A172 (cell line): ENCODE measurements around the gene NR1D1. TPM values are rescaled to one million over a fixed set of nuclear protein-coding genes. Genes with fewer than 3 reads are reported as not detected.

Source experiments
- DNase-seq: peaks from one replicate; pipeline ENCODE4 v3.0.0-alpha.2; 2015; ENCODE audit warnings: low spot score
- total RNA-seq: library from RNA; depleted of rRNA; stranded (reverse); fragments of >200 nt; shearing (Covaris generic); gene quantifications from 2 replicates; pipeline ENCODE4 v1.2.3, GENCODE V29; 2014

Gene NR1D1
- total RNA-seq, 1 experiment from 2014 or later = 1.1 TPM

GRCh38 chr17:40111221-40112128 is 11.1 kb upstream of the NR1D1 start:
- DNase-seq = peak; percentile 96

DNA sequence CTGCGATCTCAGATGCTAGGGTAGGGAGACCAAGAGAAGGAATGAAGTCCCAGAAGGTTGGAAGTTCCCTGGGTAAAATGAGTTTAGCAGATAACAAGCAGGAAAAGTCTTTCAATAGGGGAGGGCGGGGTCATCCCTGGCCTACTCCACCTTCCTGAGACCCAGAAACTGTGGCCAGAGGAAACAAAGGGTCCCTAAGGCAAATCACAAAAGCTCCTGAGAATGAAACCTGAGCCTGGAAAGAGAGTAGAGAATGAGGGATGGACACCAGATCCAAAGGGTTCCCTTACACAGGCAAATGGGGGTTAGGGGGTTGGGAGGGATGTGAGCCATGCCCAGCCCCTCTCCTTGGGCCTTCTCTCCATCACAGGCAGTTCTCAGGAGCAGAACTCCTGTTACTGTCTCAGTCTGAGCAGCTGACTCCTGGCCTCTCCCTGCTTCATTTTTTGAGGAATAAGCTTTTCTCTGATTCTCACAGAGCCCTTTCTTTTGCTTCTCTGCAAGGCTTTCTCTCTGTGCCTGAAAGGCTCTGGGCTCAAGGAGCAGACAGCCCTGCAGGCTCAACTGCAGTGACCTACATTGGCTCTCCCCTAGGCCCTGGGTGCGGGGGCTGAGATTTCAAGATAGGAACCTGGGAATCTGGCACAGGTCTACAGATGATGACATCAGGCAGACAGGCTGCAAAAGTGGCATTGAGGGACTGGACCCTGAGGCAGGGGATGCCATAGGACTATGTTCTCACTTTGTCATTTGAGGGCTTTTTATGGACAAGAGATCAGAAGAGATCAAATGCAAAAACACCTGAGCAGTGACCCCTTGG is 9.8 kb upstream of the NR1D1 start:
- no peak for DNase-seq

- DNase-seq = no peak
Observed at GRCh38 chr17:40108970-40109824, 8.8 kb upstream of the NR1D1 start.

- DNase-seq = no peak
Observed at GRCh38 chr17:40107522-40108174, 7.3 kb upstream of the NR1D1 start.

- DNase-seq = no peak
Observed at GRCh38 chr17:40106760-40107521, 6.6 kb upstream of the NR1D1 start.

- no peak for DNase-seq
Observed at GRCh38 chr17:40105861-40106759, 5.7 kb upstream of the NR1D1 start.

DNA sequence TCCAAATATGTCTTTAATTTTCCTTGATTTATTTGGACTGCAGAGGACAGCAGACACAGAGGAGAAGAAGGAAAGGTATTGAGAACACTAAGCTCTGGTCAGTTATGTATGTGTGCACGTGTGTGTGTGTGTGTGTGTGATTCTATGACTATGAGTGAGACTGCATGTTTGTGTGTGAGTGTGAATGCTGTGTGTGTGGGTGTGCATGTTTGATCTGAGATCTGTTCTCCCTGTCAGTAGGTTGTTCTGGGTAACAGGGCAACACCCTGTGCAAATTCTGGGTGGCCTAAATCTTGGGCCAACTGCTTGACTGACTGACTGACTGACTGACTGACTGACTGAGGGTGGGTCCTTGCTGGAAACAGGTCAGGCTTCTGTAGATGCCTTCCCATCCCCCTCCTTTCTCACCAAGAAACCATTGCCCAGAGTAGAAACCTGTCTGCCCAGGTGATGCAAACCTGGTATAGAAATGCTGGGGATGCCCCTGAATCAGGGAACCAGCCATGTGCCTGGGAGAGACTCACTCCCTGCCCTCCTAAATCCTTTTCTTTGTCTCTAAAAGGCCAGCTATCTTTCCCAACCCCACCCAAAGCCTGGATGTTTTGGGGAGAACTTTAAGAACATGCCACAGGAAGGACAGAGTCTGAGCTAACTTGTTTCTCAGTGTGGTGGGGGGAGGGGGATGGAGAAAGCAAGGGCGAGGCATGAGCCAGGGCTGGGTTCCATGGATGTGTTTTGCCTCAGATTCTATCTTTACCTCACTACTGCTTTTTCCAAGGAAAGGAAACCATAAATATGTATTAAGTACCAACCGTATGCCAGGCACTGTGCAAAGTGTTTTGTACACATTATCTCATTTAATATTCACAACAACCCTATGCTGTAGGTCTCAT is 4.5 kb upstream of the NR1D1 start:
- DNase-seq = no peak

DNA sequence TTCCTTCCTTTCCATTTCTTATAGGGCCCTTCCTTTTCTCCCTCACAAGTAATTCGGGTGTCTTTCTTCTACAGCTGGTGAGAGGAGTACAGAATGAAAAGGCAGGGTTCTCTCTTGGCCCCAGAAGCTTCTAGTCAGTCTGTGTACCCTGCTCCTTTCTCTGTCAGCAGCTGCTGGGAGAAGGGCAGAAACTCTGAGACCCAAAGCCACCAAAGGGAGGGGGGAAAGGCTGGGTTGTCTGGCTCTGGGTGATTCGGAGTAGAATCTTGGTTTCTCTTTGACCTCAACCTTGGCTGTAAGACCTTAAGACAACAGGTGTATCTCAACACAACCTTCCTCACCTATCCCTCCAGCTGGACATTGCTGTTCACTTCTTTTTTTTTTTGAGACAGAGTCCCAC is 3.3 kb upstream of the NR1D1 start:
- no peak for DNase-seq

- no peak for DNase-seq
Observed at GRCh38 chr17:40103071-40103661, 2.8 kb upstream of the NR1D1 start.

- DNase-seq = no peak
Observed at GRCh38 chr17:40101367-40102210, 1.2 kb upstream of the NR1D1 start.

DNA sequence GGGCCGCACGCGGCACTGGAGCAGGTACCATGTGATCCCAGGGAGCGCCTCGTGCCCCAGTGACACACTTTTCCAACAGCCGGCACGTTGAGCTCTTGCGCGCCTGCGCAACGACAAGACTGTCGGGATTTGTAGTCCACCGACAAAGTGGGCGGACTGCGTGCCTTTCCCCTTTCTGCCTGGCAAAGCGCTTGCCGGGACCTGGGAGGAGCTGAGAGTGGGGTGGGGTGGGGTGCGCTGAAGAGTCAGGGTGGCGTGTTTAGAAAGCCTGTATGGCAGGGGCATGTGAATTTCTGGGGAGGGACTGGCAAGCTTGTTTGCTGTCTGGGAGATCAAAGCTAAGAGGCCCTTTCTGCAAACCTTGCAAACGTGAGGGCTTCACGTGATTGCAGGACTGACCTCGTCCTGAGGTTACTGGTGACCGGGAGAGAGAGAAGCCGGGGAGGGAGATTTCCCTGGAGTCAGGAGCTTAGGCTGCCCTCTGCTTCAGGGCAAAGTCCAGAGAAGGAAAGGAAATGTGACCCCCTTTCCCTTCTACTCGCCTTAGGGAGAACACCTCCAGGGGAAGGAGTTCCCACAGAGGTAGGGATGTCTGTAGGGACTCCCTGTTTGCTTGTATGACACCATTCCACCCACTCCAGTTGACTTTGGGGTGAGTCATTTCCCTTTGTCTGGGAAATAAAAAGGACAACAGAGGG is 429 bp upstream of the NR1D1 start:
- DNase-seq = peak; percentile 98

DNA sequence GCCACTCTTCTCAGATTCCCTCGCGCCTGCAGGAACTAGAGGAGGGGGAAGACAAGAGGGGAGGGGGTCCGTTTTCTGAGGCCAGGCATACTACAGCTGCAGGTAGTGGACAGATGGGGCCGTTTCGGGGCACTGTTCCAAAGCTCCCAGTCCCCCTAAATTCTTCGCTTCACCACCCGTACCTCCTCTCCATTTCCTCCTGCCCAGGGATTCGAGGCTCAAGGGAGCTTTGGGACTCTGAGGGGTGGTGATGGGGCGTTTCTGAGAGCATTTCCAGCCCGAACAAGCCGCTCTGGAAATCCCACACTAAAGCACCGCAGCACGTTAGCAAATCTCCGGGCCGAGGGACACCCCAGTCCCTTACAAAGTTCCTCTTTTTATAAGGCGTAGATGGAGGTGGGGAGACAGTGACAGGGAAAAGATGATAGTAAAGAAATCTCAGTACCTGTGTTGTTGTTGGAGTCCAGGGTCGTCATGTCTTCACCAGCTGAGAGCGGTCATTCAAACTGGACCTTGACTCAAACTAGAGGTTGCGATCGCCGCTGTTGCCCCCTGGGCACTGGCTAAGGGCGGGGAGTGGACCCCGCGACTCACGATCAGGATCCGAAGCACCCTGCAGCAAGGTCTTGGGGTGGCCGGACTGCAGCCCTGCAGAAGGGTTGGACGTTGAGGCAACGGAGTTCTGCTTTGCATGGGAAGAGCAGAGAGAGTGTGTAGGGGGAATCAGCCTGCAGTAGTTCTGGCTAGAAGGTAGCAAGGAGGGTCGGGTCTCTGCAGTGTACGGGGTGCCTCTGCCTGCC is 570 bp downstream of the NR1D1 start:
- no peak for DNase-seq

GRCh38 chr17:40098846-40099618 is 1.4 kb downstream of the NR1D1 start:
- peak; percentile 99 for DNase-seq

DNA sequence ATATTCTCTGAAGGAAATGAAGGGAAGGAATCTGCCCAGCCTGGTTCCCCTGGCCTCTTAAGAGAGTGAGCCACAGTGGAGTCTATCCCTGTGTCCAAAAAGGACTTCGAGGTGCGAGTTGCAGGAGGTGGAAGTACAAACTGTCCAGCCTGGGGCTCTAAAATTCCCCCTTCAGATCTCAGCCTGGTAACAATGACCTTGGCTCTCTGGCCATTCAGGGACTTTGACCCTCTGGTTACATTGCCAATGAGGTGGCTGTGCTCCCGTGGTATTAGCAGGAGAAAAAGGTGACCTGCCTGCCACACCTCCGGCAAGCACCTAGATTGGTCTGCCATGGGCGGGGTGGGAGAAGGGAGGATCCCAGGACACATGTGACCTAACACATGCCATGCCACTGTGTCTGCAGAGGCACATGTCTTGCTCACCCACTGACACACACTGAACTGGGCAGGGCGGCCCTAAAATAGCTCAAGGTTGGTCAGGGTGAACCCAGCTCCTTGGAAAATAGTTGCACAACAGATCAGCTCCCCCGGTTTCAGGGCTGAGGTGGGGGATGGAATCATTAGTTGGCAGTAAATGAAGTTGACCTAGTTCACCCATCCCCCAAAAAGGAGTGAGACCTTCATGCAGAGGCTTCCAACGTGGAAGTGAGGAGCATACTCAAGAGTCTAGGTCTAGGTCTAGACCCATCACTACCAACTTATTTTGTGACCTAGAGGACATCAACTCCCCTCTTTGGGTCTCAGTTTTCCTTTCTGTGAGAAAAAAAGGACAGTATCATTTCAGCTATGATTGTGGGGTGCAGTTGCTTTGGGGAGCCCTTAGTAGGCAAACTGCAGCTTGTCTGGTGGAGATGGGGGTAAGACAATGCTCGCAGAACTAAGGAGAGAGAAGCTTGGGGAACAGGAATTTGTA is 2.2 kb downstream of the NR1D1 start:
- peak; percentile 46 for DNase-seq
